HG03025 (cell line): ENCODE measurements around the gene AFDN.
"Not testable (repeated sequence)": the region's sequence is repeated elsewhere in the genome, so short reads cannot be mapped to it uniquely, and the experiment has no call there.

ENCODE experiments used
- ATAC-seq: cut with Tn5 transposase; IDR thresholded peaks from one replicate; pipeline ENCODE4 v1.9.1; 2021; ENCODE audit warnings: mild to moderate bottlenecking, moderate library complexity; ENCODE audit not compliant: unreplicated experiment, low FRiP score

AFDN gene

GRCh38 chr6:167976116-167976657 lies 149.5 kb downstream of the AFDN start:
- not testable (repeated sequence) for ATAC-seq

GRCh38 chr6:167976708-167977107 lies 150.0 kb downstream of the AFDN start:
- no peak for ATAC-seq

- no peak for ATAC-seq
Measured at GRCh38 chr6:167977717-167978467, 151.2 kb downstream of the AFDN start.

GRCh38 chr6:167978607-167979006 lies 151.9 kb downstream of the AFDN start:
- no peak for ATAC-seq

GRCh38 chr6:167979436-167980139 lies 152.9 kb downstream of the AFDN start:
- no peak for ATAC-seq

- no peak for ATAC-seq
Measured at GRCh38 chr6:167980911-167981580, 154.3 kb downstream of the AFDN start.

- no peak for ATAC-seq
Measured at GRCh38 chr6:167981916-167982462, 155.3 kb downstream of the AFDN start.

- no peak for ATAC-seq
Measured at GRCh38 chr6:167984144-167984719, 157.5 kb downstream of the AFDN start.

GRCh38 chr6:167984876-167985604 lies 158.3 kb downstream of the AFDN start:
- no peak for ATAC-seq

- ATAC-seq = no peak
Measured at GRCh38 chr6:167985911-167986595, 159.3 kb downstream of the AFDN start.

- ATAC-seq = no peak
Measured at GRCh38 chr6:167987396-167988153, 160.9 kb downstream of the AFDN start.

- ATAC-seq = no peak
Measured at GRCh38 chr6:167988154-167988495, 161.4 kb downstream of the AFDN start.

- no peak for ATAC-seq
Measured at GRCh38 chr6:167988945-167989841, 162.5 kb downstream of the AFDN start.

GRCh38 chr6:167990016-167990945 lies 163.6 kb downstream of the AFDN start:
- ATAC-seq = no peak

GRCh38 chr6:167993169-167993568 lies 166.5 kb downstream of the AFDN start:
- no peak for ATAC-seq

GRCh38 chr6:167993831-167994230 lies 167.1 kb downstream of the AFDN start:
- no peak for ATAC-seq

GRCh38 chr6:167995302-167995701 lies 168.6 kb downstream of the AFDN start:
- no peak for ATAC-seq
